ENCODE data around the gene FA2H. TPM values are rescaled to one million over a fixed set of nuclear protein-coding genes. Genes with fewer than 3 reads are reported as not detected.

The FA2H gene
- total RNA-seq, 2 donors from 2014 or later: 2.1 to 2.4 TPM

DNA sequence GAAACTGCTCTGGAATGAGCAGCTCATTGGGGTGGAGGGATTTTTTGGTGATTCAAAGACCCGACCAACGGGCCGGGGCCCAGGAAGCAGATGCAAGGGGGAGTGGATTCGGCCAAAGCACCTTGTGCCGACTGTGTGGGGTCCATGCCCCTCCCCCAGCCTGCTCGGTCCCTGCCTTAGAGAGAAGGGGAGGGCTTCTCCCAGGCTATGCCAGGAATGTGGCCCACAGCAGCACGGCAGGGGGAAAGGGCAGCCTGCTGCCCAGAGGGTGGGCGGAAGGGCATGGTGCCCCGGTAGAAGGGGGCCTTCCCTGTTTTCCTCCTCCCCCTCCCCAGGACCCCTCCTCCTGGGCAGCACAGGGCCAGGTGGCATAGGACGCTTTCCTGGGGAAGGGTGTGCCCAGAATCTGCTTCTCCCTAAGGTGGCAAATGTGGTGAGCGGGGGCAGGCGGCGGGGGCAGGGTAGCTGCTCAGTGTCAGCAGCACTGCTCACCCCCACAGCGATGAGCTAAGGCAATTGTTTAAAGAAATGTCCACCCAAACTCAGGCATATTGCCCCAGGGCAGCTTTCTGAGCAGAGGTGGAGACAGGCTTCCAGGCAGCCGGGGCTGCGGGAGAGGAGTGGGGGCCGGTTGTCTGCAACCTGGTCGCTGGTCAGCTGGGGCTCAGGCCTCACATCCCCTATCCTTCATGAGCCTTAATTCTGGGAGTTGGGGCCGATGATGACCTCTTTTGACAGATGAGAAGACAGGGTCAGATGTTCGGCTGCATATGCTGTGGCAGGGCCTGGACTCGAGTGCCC, 40.1 kb downstream of the FA2H start:
- Histone ChIP-seq H3K27me3 (ENCODE audit: control insufficient read depth, insufficient read depth, low read length, poor library complexity, severe bottlenecking) (no peaks in the 10 kb centered on the region), H3K36me3 (ENCODE audit: control insufficient read depth, insufficient read depth, low read length) (no peaks in the 10 kb centered on the region), H3K27ac (ENCODE audit: low read depth, low read length) (no peak overlapping the region), H3K4me3 (ENCODE audit: low read length) (no peak overlapping the region), H3K9me3 (ENCODE audit: control insufficient read depth, low read length) (no peaks in the 10 kb centered on the region), H3K4me1 (ENCODE audit: control insufficient read depth, insufficient read depth, low read length) (peaks cover 45% of the 10 kb centered on the region), H3K9ac (ENCODE audit: extremely low read depth, low read length, poor library complexity, severe bottlenecking) (no peak overlapping the region)
- Mint-ChIP-seq H3K27ac (peak overlapping the region; percentile 77), H3K9me3 (no peaks in the 10 kb centered on the region), H3K4me1 (peaks cover 42% of the 10 kb centered on the region), H3K4me3 (no peak overlapping the region), H3K36me3 (ENCODE audit: low read depth) (no peaks in the 10 kb centered on the region), H3K27me3 (ENCODE audit: insufficient read depth) (peaks cover 23% of the 10 kb centered on the region)
- TF ChIP-seq, protein P1, sequence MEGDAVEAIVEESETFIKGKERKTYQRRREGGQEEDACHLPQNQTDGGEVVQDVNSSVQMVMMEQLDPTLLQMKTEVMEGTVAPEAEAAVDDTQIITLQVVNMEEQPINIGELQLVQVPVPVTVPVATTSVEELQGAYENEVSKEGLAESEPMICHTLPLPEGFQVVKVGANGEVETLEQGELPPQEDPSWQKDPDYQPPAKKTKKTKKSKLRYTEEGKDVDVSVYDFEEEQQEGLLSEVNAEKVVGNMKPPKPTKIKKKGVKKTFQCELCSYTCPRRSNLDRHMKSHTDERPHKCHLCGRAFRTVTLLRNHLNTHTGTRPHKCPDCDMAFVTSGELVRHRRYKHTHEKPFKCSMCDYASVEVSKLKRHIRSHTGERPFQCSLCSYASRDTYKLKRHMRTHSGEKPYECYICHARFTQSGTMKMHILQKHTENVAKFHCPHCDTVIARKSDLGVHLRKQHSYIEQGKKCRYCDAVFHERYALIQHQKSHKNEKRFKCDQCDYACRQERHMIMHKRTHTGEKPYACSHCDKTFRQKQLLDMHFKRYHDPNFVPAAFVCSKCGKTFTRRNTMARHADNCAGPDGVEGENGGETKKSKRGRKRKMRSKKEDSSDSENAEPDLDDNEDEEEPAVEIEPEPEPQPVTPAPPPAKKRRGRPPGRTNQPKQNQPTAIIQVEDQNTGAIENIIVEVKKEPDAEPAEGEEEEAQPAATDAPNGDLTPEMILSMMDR (conservative IDR thresholded peaks at IDR 0.05): no peak
- DNase-seq: peak; percentile 83
- WGBS, 2 experiments (ENCODE audit: insufficient coverage in 1 of 2, insufficient read length in 1 of 2): 69 to 73% methylated on average over 13 to 21 of the region's 21 CpGs

DNA sequence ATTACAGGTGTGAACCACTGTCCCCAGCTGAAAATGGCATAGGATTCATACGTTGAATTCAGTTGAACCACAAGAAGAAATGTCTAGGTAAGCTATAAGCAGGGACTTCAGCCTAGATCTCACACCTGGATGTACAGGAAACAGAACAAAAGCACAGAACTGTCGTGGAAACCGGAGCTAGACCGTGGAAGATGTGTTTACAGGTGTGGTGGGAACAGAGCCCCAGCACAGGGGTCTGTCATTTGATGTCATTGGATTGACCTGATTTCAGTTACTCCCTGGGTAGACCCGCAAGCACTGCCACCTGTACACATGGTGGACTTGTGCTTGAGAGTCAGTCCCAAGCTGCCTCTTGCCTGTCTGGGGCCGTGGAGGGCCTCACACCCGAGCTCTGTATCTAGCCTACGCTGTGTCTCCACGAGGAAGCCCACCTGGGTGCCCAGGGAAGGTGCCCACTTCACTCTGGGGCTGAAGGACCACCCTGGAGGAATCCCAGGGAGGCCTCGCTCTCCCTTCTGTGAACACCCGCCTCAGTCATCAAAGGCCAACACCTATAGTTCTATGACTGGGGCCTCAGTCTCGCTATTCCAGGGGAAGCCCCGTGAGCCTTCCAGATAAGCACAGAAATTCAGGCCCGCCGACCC, 41.8 kb downstream of the FA2H start:
- TF ChIP-seq, protein P1 (conservative IDR thresholded peaks at IDR 0.05): no peak
- H3K27ac Mint-ChIP-seq: no peak overlapping the region
- no peaks in the 10 kb centered on the region for H3K27me3 ChIP-seq (ENCODE audit: control insufficient read depth, insufficient read depth, low read length, poor library complexity, severe bottlenecking)
- H3K27me3 Mint-ChIP-seq (ENCODE audit: insufficient read depth): peaks cover 11% of the 10 kb centered on the region
- DNase-seq: no peak
- WGBS, 2 experiments (ENCODE audit: insufficient coverage in 1 of 2, insufficient read length in 1 of 2): 94 to 96% methylated on average over 7 to 15 of the region's 15 CpGs
- no peak overlapping the region for H3K4me3 Mint-ChIP-seq
- no peaks in the 10 kb centered on the region for H3K9me3 Mint-ChIP-seq
- H3K9me3 ChIP-seq (ENCODE audit: control insufficient read depth, low read length): no peaks in the 10 kb centered on the region
- H3K36me3 ChIP-seq (ENCODE audit: control insufficient read depth, insufficient read depth, low read length): no peaks in the 10 kb centered on the region
- H3K27ac ChIP-seq (ENCODE audit: low read depth, low read length): no peak overlapping the region
- H3K4me1 ChIP-seq (ENCODE audit: control insufficient read depth, insufficient read depth, low read length): peaks cover 37% of the 10 kb centered on the region
- no peak overlapping the region for H3K4me3 ChIP-seq (ENCODE audit: low read length)
- H3K4me1 Mint-ChIP-seq: peaks cover 35% of the 10 kb centered on the region
- no peak overlapping the region for H3K9ac ChIP-seq (ENCODE audit: extremely low read depth, low read length, poor library complexity, severe bottlenecking)
- H3K36me3 Mint-ChIP-seq (ENCODE audit: low read depth): no peaks in the 10 kb centered on the region

DNA sequence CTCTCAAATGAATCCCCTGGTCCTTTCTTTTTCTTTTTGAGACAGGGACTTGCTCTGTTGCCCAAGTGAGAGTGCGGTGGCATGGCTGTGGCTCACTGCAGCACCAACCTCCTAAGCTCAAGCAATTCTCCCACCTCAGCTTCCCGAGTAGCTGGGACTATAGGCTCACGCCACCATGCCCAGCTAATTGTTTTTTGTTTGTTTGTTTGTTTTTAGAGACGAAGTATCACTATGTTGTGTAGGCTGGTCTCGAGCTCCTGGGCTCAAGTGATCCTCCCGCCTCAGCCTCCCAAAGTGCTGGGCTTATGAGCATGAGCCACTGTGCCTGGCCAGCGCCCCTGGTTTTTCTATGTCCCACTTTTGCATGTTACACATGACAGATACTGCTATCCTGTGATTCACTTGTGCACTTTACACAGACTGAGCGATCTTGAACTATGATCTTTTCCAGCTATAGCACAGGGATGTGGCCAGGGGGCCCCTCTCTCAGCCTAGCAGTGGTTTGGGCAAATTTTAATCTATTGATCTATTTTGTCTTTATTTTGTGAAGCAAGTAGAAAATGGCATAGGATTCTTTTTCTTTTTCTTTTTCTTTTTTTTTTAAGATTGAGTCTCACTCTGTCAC, 42.7 kb downstream of the FA2H start:
- Histone ChIP-seq H3K4me3 (ENCODE audit: low read length) (no peak overlapping the region), H3K27me3 (ENCODE audit: control insufficient read depth, insufficient read depth, low read length, poor library complexity, severe bottlenecking) (no peaks in the 10 kb centered on the region), H3K36me3 (ENCODE audit: control insufficient read depth, insufficient read depth, low read length) (no peaks in the 10 kb centered on the region), H3K9ac (ENCODE audit: extremely low read depth, low read length, poor library complexity, severe bottlenecking) (no peak overlapping the region), H3K27ac (ENCODE audit: low read depth, low read length) (no peak overlapping the region), H3K4me1 (ENCODE audit: control insufficient read depth, insufficient read depth, low read length) (peaks cover 30% of the 10 kb centered on the region), H3K9me3 (ENCODE audit: control insufficient read depth, low read length) (peaks cover 5% of the 10 kb centered on the region)
- peaks cover 28% of the 10 kb centered on the region for H3K4me1 Mint-ChIP-seq
- H3K9me3 Mint-ChIP-seq: peaks cover 5% of the 10 kb centered on the region
- no peak for DNase-seq
- no peak overlapping the region for H3K4me3 Mint-ChIP-seq
- no peak overlapping the region for H3K27ac Mint-ChIP-seq
- 83 to 93% methylated on average over 4 to 8 of the region's 8 CpGs for WGBS, 2 experiments (ENCODE audit: insufficient coverage in 1 of 2, insufficient read length in 1 of 2)
- no peaks in the 10 kb centered on the region for H3K36me3 Mint-ChIP-seq (ENCODE audit: low read depth)
- peaks cover 8% of the 10 kb centered on the region for H3K27me3 Mint-ChIP-seq (ENCODE audit: insufficient read depth)
- TF ChIP-seq, protein P1 (conservative IDR thresholded peaks at IDR 0.05): no peak

All from endodermal cell (in vitro differentiated cells).